ENCODE measurements around the gene UGGT1. TPM values are rescaled to one million over a fixed set of nuclear protein-coding genes. Genes with fewer than 3 reads are reported as not detected.

UGGT1 gene
- total and polyA plus RNA-seq, 2 experiments from 2014 or later, result 11.5 to 65.0 TPM

GRCh38 chr2:128041561-128041960 is 49.4 kb upstream of the UGGT1 start:
- H3F3A ChIP-seq (replicated peaks; ENCODE audit: low read depth), result no peaks in the 10 kb centered on the region
- H3K79me2 ChIP-seq (replicated peaks; ENCODE audit: insufficient read depth), result no peaks in the 10 kb centered on the region
- Mint-ChIP-seq H3K4me1 (no peaks in the 10 kb centered on the region), H3K27me3 (ENCODE audit: insufficient read depth, low read depth, poor library complexity) (peaks cover 1% of the 10 kb centered on the region), H3K4me3 (no peak overlapping the region), H3K36me3 (ENCODE audit: low read depth) (peaks cover 22% of the 10 kb centered on the region), H3K9me3 (peaks cover 63% of the 10 kb centered on the region), H3K27ac (no peak overlapping the region)
- H3K27me3 ChIP-seq (ENCODE audit: insufficient read depth), result no peaks in the 10 kb centered on the region
- no peak overlapping the region for H3K4me2 ChIP-seq
- DNase-seq (ENCODE audit: low spot score), result no peak
- TF ChIP-seq EZH2 (IDR thresholded peaks at IDR 0.05; ENCODE audit: low read depth, unreplicated experiment) (no peak), ETS1 (IDR thresholded peaks at IDR 0.05) (no peak), POLR2AphosphoS5 (IDR thresholded peaks at IDR 0.05; ENCODE audit: low read depth) (no peak), NANOG (IDR thresholded peaks at IDR 0.05; ENCODE audit: borderline replicate concordance) (no peak), CREB1 (CRISPR knock-in tag; IDR thresholded peaks at IDR 0.05; ENCODE audit: low read depth) (no peak), ZNF114 (CRISPR knock-in tag; IDR thresholded peaks at IDR 0.05) (no peak), CTCF (conservative IDR thresholded peaks at IDR 0.05; ENCODE audit: low read depth in 2 of 2) (no peak), EZH2phosphoT487 (IDR thresholded peaks at IDR 0.05; ENCODE audit: unreplicated experiment) (no peak)
- ATAC-seq, result no peak
- H3K27ac ChIP-seq (ENCODE audit: low read depth), result no peak overlapping the region
- H4K20me1 ChIP-seq (replicated peaks; ENCODE audit: insufficient read depth), result no peaks in the 10 kb centered on the region
- H3K36me3 ChIP-seq (ENCODE audit: insufficient read depth), result peaks cover 7% of the 10 kb centered on the region; the same call in 1 of the 2 replicates
- no peaks in the 10 kb centered on the region for H3K9me2 ChIP-seq (ENCODE audit: insufficient read depth)
- H3K4me1 ChIP-seq (ENCODE audit: insufficient read depth), result no peaks in the 10 kb centered on the region
- H3K4me3 ChIP-seq, result no peak overlapping the region
- H2AFZ ChIP-seq, result no peak overlapping the region

GRCh38 chr2:128043041-128043440 is 48.0 kb upstream of the UGGT1 start:
- Histone ChIP-seq H3F3A (replicated peaks; ENCODE audit: low read depth) (no peaks in the 10 kb centered on the region), H3K4me1 (ENCODE audit: insufficient read depth) (no peaks in the 10 kb centered on the region), H3K27ac (ENCODE audit: low read depth) (no peak overlapping the region), H2AFZ (no peak overlapping the region), H3K4me3 (no peak overlapping the region), H4K20me1 (replicated peaks; ENCODE audit: insufficient read depth) (no peaks in the 10 kb centered on the region), H3K27me3 (ENCODE audit: insufficient read depth) (no peaks in the 10 kb centered on the region), H3K36me3 (ENCODE audit: insufficient read depth) (no peaks in the 10 kb centered on the region), H3K4me2 (no peak overlapping the region), H3K9me2 (ENCODE audit: insufficient read depth) (no peaks in the 10 kb centered on the region), H3K79me2 (replicated peaks; ENCODE audit: insufficient read depth) (no peaks in the 10 kb centered on the region)
- Mint-ChIP-seq H3K36me3 (ENCODE audit: low read depth) (peaks cover 13% of the 10 kb centered on the region), H3K27me3 (ENCODE audit: insufficient read depth, low read depth, poor library complexity) (peaks cover 1% of the 10 kb centered on the region), H3K9me3 (peaks cover 57% of the 10 kb centered on the region), H3K4me1 (no peaks in the 10 kb centered on the region), H3K27ac (no peak overlapping the region), H3K4me3 (no peak overlapping the region)
- no peak for ATAC-seq
- TF ChIP-seq EZH2phosphoT487 (IDR thresholded peaks at IDR 0.05; ENCODE audit: unreplicated experiment) (no peak), NANOG (IDR thresholded peaks at IDR 0.05; ENCODE audit: borderline replicate concordance) (no peak), JUNB (IDR thresholded peaks at IDR 0.05; ENCODE audit: unreplicated experiment) (no peak), STAT1 (IDR thresholded peaks at IDR 0.05; ENCODE audit: unreplicated experiment) (no peak), ETS1 (IDR thresholded peaks at IDR 0.05) (no peak)
- no peak for DNase-seq (ENCODE audit: low spot score)
